Measurements from ENCODE around the gene ADGRA1.

ADGRA1 gene

GRCh38 chr10:133094286-133094685 is 6.6 kb downstream of the ADGRA1 start:
- ATAC-seq (ENCODE audit: low read depth) (no peak), DNase-seq (ENCODE audit: low spot score) (no peak)
- no peaks in the 10 kb centered on the region for H3K9me3 ChIP-seq (ENCODE audit: severe bottlenecking)
- no peak for TF ChIP-seq CTCF (IDR thresholded peaks at IDR 0.05; ENCODE audit: poor library complexity, severe bottlenecking)
- no peak overlapping the region for H3K4me3 ChIP-seq (ENCODE audit: severe bottlenecking)
- H3K4me1 ChIP-seq (ENCODE audit: insufficient read depth, poor library complexity, severe bottlenecking), result no peaks in the 10 kb centered on the region
- H3K36me3 ChIP-seq (ENCODE audit: low read depth), result no peaks in the 10 kb centered on the region
- H3K27me3 ChIP-seq (ENCODE audit: insufficient read depth, poor library complexity, severe bottlenecking), result peaks cover 25% of the 10 kb centered on the region
- no peak overlapping the region for H3K27ac ChIP-seq (ENCODE audit: poor library complexity, severe bottlenecking)

- H3K4me3 ChIP-seq (ENCODE audit: severe bottlenecking), result no peak overlapping the region
- no peak for TF ChIP-seq CTCF (IDR thresholded peaks at IDR 0.05; ENCODE audit: poor library complexity, severe bottlenecking)
Measured at GRCh38 chr10:133094866-133095265, 7.1 kb downstream of the ADGRA1 start.

GRCh38 chr10:133095586-133095985 is 7.9 kb downstream of the ADGRA1 start:
- ATAC-seq (ENCODE audit: low read depth), result no peak
- no peak for TF ChIP-seq CTCF (IDR thresholded peaks at IDR 0.05; ENCODE audit: poor library complexity, severe bottlenecking)
- peaks cover 22% of the 10 kb centered on the region for H3K27me3 ChIP-seq (ENCODE audit: insufficient read depth, poor library complexity, severe bottlenecking)

More at GRCh38 chr10:133094866-133095265, 7.1 kb downstream of the ADGRA1 start:
- no peak overlapping the region for H3K27ac ChIP-seq (ENCODE audit: poor library complexity, severe bottlenecking)
- no peaks in the 10 kb centered on the region for H3K4me1 ChIP-seq (ENCODE audit: insufficient read depth, poor library complexity, severe bottlenecking)
- H3K9me3 ChIP-seq (ENCODE audit: severe bottlenecking), result no peaks in the 10 kb centered on the region
- no peak for ATAC-seq (ENCODE audit: low read depth)
- no peak for DNase-seq (ENCODE audit: low spot score)
- peaks cover 21% of the 10 kb centered on the region for H3K27me3 ChIP-seq (ENCODE audit: insufficient read depth, poor library complexity, severe bottlenecking)
- no peaks in the 10 kb centered on the region for H3K36me3 ChIP-seq (ENCODE audit: low read depth)

GRCh38 chr10:133096616-133097269 is 9.0 kb downstream of the ADGRA1 start:
- no peaks in the 10 kb centered on the region for H3K4me1 ChIP-seq (ENCODE audit: insufficient read depth, poor library complexity, severe bottlenecking)
- no peak; the same call in 2 of the 3 replicates for ATAC-seq (ENCODE audit: low read depth)
- no peak overlapping the region for H3K4me3 ChIP-seq (ENCODE audit: severe bottlenecking)
- H3K36me3 ChIP-seq (ENCODE audit: low read depth), result no peaks in the 10 kb centered on the region
- no peak for TF ChIP-seq CTCF (IDR thresholded peaks at IDR 0.05; ENCODE audit: poor library complexity, severe bottlenecking)
- no peaks in the 10 kb centered on the region for H3K9me3 ChIP-seq (ENCODE audit: severe bottlenecking)
- no peak overlapping the region for H3K27ac ChIP-seq (ENCODE audit: poor library complexity, severe bottlenecking)
- DNase-seq (ENCODE audit: low spot score), result no peak
- peaks cover 30% of the 10 kb centered on the region for H3K27me3 ChIP-seq (ENCODE audit: insufficient read depth, poor library complexity, severe bottlenecking)

More at GRCh38 chr10:133095586-133095985, 7.9 kb downstream of the ADGRA1 start:
- Histone ChIP-seq H3K9me3 (ENCODE audit: severe bottlenecking) (no peaks in the 10 kb centered on the region), H3K27ac (ENCODE audit: poor library complexity, severe bottlenecking) (no peak overlapping the region), H3K4me1 (ENCODE audit: insufficient read depth, poor library complexity, severe bottlenecking) (no peaks in the 10 kb centered on the region), H3K36me3 (ENCODE audit: low read depth) (no peaks in the 10 kb centered on the region), H3K4me3 (ENCODE audit: severe bottlenecking) (no peak overlapping the region)
- DNase-seq (ENCODE audit: low spot score), result no peak

- DNase-seq (ENCODE audit: low spot score), result no peak
- Histone ChIP-seq H3K4me1 (ENCODE audit: insufficient read depth, poor library complexity, severe bottlenecking) (no peaks in the 10 kb centered on the region), H3K9me3 (ENCODE audit: severe bottlenecking) (no peaks in the 10 kb centered on the region), H3K36me3 (ENCODE audit: low read depth) (no peaks in the 10 kb centered on the region), H3K27ac (ENCODE audit: poor library complexity, severe bottlenecking) (no peak overlapping the region), H3K27me3 (ENCODE audit: insufficient read depth, poor library complexity, severe bottlenecking) (peaks cover 27% of the 10 kb centered on the region), H3K4me3 (ENCODE audit: severe bottlenecking) (no peak overlapping the region)
- ATAC-seq (ENCODE audit: low read depth), result no peak
- no peak for TF ChIP-seq CTCF (IDR thresholded peaks at IDR 0.05; ENCODE audit: poor library complexity, severe bottlenecking)
Measured at GRCh38 chr10:133097418-133097817, 9.7 kb downstream of the ADGRA1 start.
